A549 (cell line): ENCODE data around the gene CASK. TPM values are rescaled to one million over a fixed set of nuclear protein-coding genes. Genes with fewer than 3 reads are reported as not detected.

ENCODE experiments used
- ATAC-seq, 2 experiments: fragments of 200-7000 bp in 1 of 2; fragments of >200 bp in 1 of 2; cut with Nextera tagmentation in 1 of 2; cut with Tn5 transposase in 1 of 2; 3 replicates each; pipeline versions ENCODE4 v1.8.0 to v1.9.1; 2018 to 2020; ENCODE audit warnings: mild to moderate bottlenecking in 1 of 2, moderate library complexity in 1 of 2
- CTCF ChIA-PET: fragments of 300-600 bp; sonication (Branson Sonifier 250); formaldehyde crosslinking; extraction: SDS; loops from one replicate; lab custom pipeline; 2021; ENCODE audit warnings: antibody characterized with exemption, inconsistent platforms; lab: Yijun Ruan, JAX
- POLR2A ChIA-PET: fragments of 350-600 bp; formaldehyde crosslinking; extraction: SDS; loops from one replicate; lab custom pipeline; 2021; ENCODE audit warnings: antibody characterized with exemption, inconsistent platforms; lab: Yijun Ruan, JAX
- DNase-seq, 2 experiments: peaks; one replicate each; pipeline versions ENCODE4 v3.0.0 to v3.0.0-alpha.2; 2011 to 2016; ENCODE audit warnings: low read depth in 1 of 2, low spot score in 1 of 2
- FAIRE-seq: peaks from 2 replicates; lab custom pipeline; 2011; peaks lifted over from hg19 to GRCh38; lab: Jason Lieb, UNC
- H3K27ac ChIP-seq, 2 experiments: fragments of >200 bp; sonication (Bioruptor Twin); formaldehyde crosslinking; 3 replicates each; pipeline ENCODE4 v1.5.1; 2016 to 2017
- H3K4me1 ChIP-seq: fragments of >200 bp; sonication (Bioruptor Twin); formaldehyde crosslinking; 3 replicates; pipeline ENCODE4 v1.6.1; 2016
- H3K4me2 ChIP-seq: fragments of >200 bp; sonication (Bioruptor Twin); formaldehyde crosslinking; 3 replicates; pipeline ENCODE4 v1.6.1; 2016
- H3K4me3 ChIP-seq: fragments of >200 bp; sonication (Bioruptor Twin); formaldehyde crosslinking; 3 replicates; pipeline ENCODE4 v1.5.1; 2016
- H3K9me3 ChIP-seq: fragments of >200 bp; sonication (Bioruptor Twin); formaldehyde crosslinking; 3 replicates; pipeline ENCODE4 v1.6.1; 2016
- BCL3 ChIP-seq: fragments of >200 bp; sonication (Bioruptor Twin); formaldehyde crosslinking; IDR thresholded peaks from 3 replicates; pipeline ENCODE4 v1.6.1; 2016
- BHLHE40 ChIP-seq: IDR thresholded peaks from 2 replicates; pipeline ENCODE4 v1.6.1; 2012; ENCODE audit warnings: low read depth, low read length, inconsistent platforms
- CBX8 ChIP-seq: fragments of 200-600 bp; sonication (generic); IDR thresholded peaks from 2 replicates; pipeline ENCODE4 v1.6.1; 2016
- CEBPB ChIP-seq, 2 experiments: fragments of >200 bp in 1 of 2; sonication (Bioruptor Twin) in 1 of 2; formaldehyde crosslinking in 1 of 2; IDR thresholded peaks; 2 replicates each; pipeline ENCODE4 v1.6.1; 2012 to 2016
- E2F6 ChIP-seq: IDR thresholded peaks from 2 replicates; pipeline ENCODE4 v1.6.1; 2012; ENCODE audit warnings: low read depth, borderline replicate concordance
- EHF ChIP-seq: fragments of 250-450 bp; sonication (Bioruptor Pico); IDR thresholded peaks from 2 replicates; pipeline ENCODE4 v1.5.0; 2020; ENCODE audit warnings: mild to moderate bottlenecking
- FOSB ChIP-seq: fragments of 250-450 bp; sonication (Bioruptor Pico); IDR thresholded peaks from 2 replicates; pipeline ENCODE4 v1.5.0; 2020; ENCODE audit warnings: mild to moderate bottlenecking, moderate library complexity
- GATA3 ChIP-seq: IDR thresholded peaks from 2 replicates; pipeline ENCODE4 v1.6.1; 2012; ENCODE audit warnings: borderline replicate concordance
- HDAC2 ChIP-seq: fragments of 200-600 bp; sonication (generic); IDR thresholded peaks from 2 replicates; pipeline ENCODE4 v1.6.1; 2016
- HEYL ChIP-seq: fragments of 250-450 bp; sonication (Bioruptor Pico); IDR thresholded peaks from 2 replicates; pipeline ENCODE4 v1.8.0; 2021; ENCODE audit warnings: mild to moderate bottlenecking, moderate library complexity
- HMGXB4 ChIP-seq: fragments of 250-450 bp; sonication (Bioruptor Pico); IDR thresholded peaks from 2 replicates; pipeline ENCODE4 v1.5.0; 2021; ENCODE audit warnings: mild to moderate bottlenecking, moderate library complexity, borderline replicate concordance
- HOXA7 ChIP-seq: fragments of 250-450 bp; sonication (Bioruptor Pico); IDR thresholded peaks from 2 replicates; pipeline ENCODE4 v1.5.0; 2020; ENCODE audit warnings: mild to moderate bottlenecking, moderate library complexity
- HOXB13 ChIP-seq: fragments of 250-450 bp; sonication (Bioruptor Pico); IDR thresholded peaks from 2 replicates; pipeline ENCODE4 v1.5.0; 2020; ENCODE audit warnings: low read depth, mild to moderate bottlenecking, moderate library complexity
- JUNB ChIP-seq: fragments of >200 bp; sonication (Bioruptor Twin); formaldehyde crosslinking; IDR thresholded peaks from 2 replicates; pipeline ENCODE4 v1.6.1; 2016
- MAFK ChIP-seq: fragments of 450-650 bp; IDR thresholded peaks from 2 replicates; pipeline ENCODE4 v1.6.1; 2014; ENCODE audit not compliant: partially characterized antibody
- NFE2L2 ChIP-seq: fragments of 150-350 bp; conservative IDR thresholded peaks from 2 replicates; pipeline ENCODE4 v1.6.1; 2014; ENCODE audit warnings: low read length
- NPAS2 ChIP-seq: fragments of 250-450 bp; sonication (Bioruptor Pico); IDR thresholded peaks from 2 replicates; pipeline ENCODE4 v1.8.0; 2022; ENCODE audit warnings: mild to moderate bottlenecking, moderate library complexity, borderline replicate concordance
- POLR2AphosphoS2 ChIP-seq: conservative IDR thresholded peaks from 2 replicates; pipeline ENCODE4 v1.6.1; 2012; ENCODE audit warnings: low read length, improper control_type of control experiment, inconsistent platforms
- RAD21 ChIP-seq, 2 experiments: fragments of >200 bp in 1 of 2; sonication (Bioruptor Twin) in 1 of 2; formaldehyde crosslinking in 1 of 2; IDR thresholded peaks in 1 of 2; conservative IDR thresholded peaks in 1 of 2; 2 replicates in 1 of 2; 3 replicates in 1 of 2; pipeline ENCODE4 v1.6.1; 2012 to 2018; ENCODE audit warnings: inconsistent platforms in 1 of 2
- RCOR1 ChIP-seq: fragments of 150-350 bp; IDR thresholded peaks from 2 replicates; pipeline ENCODE4 v1.6.1; 2014; ENCODE audit warnings: antibody characterized with exemption, low read length, low read depth
- RNF2 ChIP-seq: fragments of 200-600 bp; sonication (generic); IDR thresholded peaks from 2 replicates; pipeline ENCODE4 v1.6.1; 2016; ENCODE audit warnings: low read depth, mild to moderate bottlenecking, antibody characterized with exemption, moderate library complexity, borderline replicate concordance
- SREBF2 ChIP-seq: fragments of 450-650 bp; IDR thresholded peaks from 2 replicates; pipeline ENCODE4 v1.6.1; 2014; ENCODE audit warnings: mild to moderate bottlenecking, moderate library complexity
- TFCP2L1 ChIP-seq: fragments of 250-450 bp; sonication (Bioruptor Pico); IDR thresholded peaks from 2 replicates; pipeline ENCODE4 v1.5.0; 2021; ENCODE audit warnings: mild to moderate bottlenecking
- ZFP36 ChIP-seq: fragments of 450-650 bp; IDR thresholded peaks from 2 replicates; pipeline ENCODE4 v1.6.1; 2014; ENCODE audit warnings: borderline replicate concordance; ENCODE audit not compliant: partially characterized antibody
- WGBS: methylation state at CpG from one replicate; pipeline ENCODE4 v1.1.6; 2017; ENCODE audit errors: missing lambda C conversion rate; 5-methylcytosine and 5-hydroxymethylcytosine counted together
- polyA plus RNA-seq, 4 experiments: library from polyadenylated mRNA; depleted of rRNA in 3 of 4; stranded (reverse); fragments of >200 nt; fragmentation: RNase III in 1 of 4; extraction: RNeasy Plus Mini Kit Qiagen cat#74134 plus additional on column Dnase treatment in 1 of 4; gene quantifications; 2 replicates in 3 of 4; 3 replicates in 1 of 4; pipeline ENCODE4 v1.2.3, GENCODE V29; 2011 to 2017
- TF ChIP-seq, protein P1 (sequence below): fragments of >200 bp; sonication (Bioruptor Twin); formaldehyde crosslinking; IDR thresholded peaks from 3 replicates; pipeline ENCODE4 v1.5.1; 2016
- TF ChIP-seq, protein P2 (sequence below): IDR thresholded peaks from 2 replicates; pipeline ENCODE4 v1.6.1; 2012
- TF ChIP-seq, protein P3 (sequence below): IDR thresholded peaks from 2 replicates; pipeline ENCODE4 v1.6.1; 2012
- TF ChIP-seq, protein P4 (sequence below): fragments of 250-450 bp; sonication (Bioruptor Pico); IDR thresholded peaks from 2 replicates; pipeline ENCODE4 v1.5.0; 2020; ENCODE audit warnings: low read depth, mild to moderate bottlenecking, moderate library complexity

CASK gene
- polyA plus RNA-seq, 2 of the 4 experiments (the other 2 are of a cell fraction), result 23.3 to 57.6 TPM

DNA sequence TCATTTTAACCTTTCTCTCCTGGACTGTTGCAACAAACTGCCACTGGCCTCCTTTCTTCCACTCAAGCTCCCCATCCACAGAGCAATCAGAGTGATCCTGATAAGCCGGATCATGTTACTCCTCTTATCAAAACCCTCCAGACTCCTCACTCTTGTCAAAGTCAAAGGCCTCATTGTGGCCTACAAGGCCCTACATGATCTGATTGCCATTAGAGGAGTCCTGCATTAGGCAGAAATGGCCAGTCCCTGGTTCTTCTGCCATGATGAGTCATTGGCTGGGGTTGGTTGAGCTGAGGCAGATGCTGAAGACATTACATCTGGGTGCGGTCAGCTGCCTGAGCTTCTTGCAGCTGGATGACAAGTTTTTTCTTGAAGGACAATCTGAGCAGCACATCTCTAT lies 32.7 kb upstream of the CASK start:
- no peak overlapping the region for H3K27ac ChIP-seq
- CTCF ChIA-PET, result no interaction called here

DNA sequence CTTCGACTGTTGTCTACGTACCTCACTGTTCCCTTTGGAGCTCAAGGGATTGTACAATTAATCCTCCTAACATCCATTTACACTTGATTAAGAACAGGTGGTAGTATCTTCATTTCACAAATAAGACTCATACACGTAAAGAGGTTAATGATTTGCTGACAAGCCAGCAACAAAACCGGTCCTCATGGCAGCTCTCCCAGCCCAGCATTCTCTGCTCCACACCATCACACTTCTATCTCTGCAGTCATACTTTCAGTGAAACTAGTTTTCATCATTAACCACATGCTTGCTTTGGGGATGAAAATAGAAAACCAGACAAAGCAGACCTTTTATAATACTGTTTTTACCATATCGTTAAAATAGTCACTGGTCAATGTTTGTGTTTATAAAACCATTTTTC lies 28.7 kb upstream of the CASK start:
- ATAC-seq (no peak), FAIRE-seq (peak; percentile 36), DNase-seq (no peak)
- Histone ChIP-seq H3K4me3 (no peak overlapping the region), H3K9me3 (no peaks in the 10 kb centered on the region), H3K27ac (no peak overlapping the region), H3K4me1 (no peaks in the 10 kb centered on the region), H3K4me2 (no peak overlapping the region)
- CTCF ChIA-PET, result interaction anchor here (0.6 kb wide), 1 partner anchor 244 kb away, joined by 3 read pairs; no protein-coding TSS in a partner anchor
- WGBS, result 49% methylated on average over 5 of the region's 5 CpGs
- POLR2A ChIA-PET, result no interaction called here
- TF ChIP-seq SREBF2, result no peak
- no peak for TF ChIP-seq CEBPB (IDR thresholded peaks at IDR 0.05)
- no peak for TF ChIP-seq FOSB (CRISPR knock-in tag)
- no peak for TF ChIP-seq E2F6
- no peak for TF ChIP-seq ZFP36
- no peak for TF ChIP-seq HOXA7 (CRISPR knock-in tag)
- no peak for TF ChIP-seq POLR2AphosphoS2
- TF ChIP-seq RAD21 (conservative IDR thresholded peaks at IDR 0.05 in 1 of 2, IDR thresholded peaks at IDR 0.05 in 1 of 2), result no peak
- no peak for TF ChIP-seq NPAS2 (CRISPR knock-in tag)
- no peak for TF ChIP-seq BHLHE40
- TF ChIP-seq, protein P1, sequence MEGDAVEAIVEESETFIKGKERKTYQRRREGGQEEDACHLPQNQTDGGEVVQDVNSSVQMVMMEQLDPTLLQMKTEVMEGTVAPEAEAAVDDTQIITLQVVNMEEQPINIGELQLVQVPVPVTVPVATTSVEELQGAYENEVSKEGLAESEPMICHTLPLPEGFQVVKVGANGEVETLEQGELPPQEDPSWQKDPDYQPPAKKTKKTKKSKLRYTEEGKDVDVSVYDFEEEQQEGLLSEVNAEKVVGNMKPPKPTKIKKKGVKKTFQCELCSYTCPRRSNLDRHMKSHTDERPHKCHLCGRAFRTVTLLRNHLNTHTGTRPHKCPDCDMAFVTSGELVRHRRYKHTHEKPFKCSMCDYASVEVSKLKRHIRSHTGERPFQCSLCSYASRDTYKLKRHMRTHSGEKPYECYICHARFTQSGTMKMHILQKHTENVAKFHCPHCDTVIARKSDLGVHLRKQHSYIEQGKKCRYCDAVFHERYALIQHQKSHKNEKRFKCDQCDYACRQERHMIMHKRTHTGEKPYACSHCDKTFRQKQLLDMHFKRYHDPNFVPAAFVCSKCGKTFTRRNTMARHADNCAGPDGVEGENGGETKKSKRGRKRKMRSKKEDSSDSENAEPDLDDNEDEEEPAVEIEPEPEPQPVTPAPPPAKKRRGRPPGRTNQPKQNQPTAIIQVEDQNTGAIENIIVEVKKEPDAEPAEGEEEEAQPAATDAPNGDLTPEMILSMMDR, result no peak
- no peak for TF ChIP-seq EHF (CRISPR knock-in tag)

More for the DNA sequence above, 32.7 kb upstream of the CASK start:
- POLR2A ChIA-PET, result no interaction called here
- no peaks in the 10 kb centered on the region for H3K4me1 ChIP-seq
- TF ChIP-seq, protein P2, sequence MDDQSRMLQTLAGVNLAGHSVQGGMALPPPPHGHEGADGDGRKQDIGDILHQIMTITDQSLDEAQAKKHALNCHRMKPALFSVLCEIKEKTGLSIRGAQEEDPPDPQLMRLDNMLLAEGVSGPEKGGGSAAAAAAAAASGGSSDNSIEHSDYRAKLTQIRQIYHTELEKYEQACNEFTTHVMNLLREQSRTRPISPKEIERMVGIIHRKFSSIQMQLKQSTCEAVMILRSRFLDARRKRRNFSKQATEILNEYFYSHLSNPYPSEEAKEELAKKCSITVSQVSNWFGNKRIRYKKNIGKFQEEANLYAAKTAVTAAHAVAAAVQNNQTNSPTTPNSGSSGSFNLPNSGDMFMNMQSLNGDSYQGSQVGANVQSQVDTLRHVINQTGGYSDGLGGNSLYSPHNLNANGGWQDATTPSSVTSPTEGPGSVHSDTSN, result no peak
- TF ChIP-seq CBX8, result no peak
- TF ChIP-seq, protein P3, sequence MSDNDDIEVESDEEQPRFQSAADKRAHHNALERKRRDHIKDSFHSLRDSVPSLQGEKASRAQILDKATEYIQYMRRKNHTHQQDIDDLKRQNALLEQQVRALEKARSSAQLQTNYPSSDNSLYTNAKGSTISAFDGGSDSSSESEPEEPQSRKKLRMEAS, result no peak
- TF ChIP-seq RAD21 (conservative IDR thresholded peaks at IDR 0.05 in 1 of 2, IDR thresholded peaks at IDR 0.05 in 1 of 2), result no peak
- no peak for TF ChIP-seq MAFK
- TF ChIP-seq, protein P4, sequence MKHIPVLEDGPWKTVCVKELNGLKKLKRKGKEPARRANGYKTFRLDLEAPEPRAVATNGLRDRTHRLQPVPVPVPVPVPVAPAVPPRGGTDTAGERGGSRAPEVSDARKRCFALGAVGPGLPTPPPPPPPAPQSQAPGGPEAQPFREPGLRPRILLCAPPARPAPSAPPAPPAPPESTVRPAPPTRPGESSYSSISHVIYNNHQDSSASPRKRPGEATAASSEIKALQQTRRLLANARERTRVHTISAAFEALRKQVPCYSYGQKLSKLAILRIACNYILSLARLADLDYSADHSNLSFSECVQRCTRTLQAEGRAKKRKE (CRISPR knock-in tag), result no peak
- TF ChIP-seq HEYL (CRISPR knock-in tag), result no peak
- TF ChIP-seq GATA3, result no peak
- no peak for TF ChIP-seq HOXB13
- no peak for TF ChIP-seq HDAC2
- TF ChIP-seq RNF2, result no peak
- no peak for TF ChIP-seq JUNB
- no peak for TF ChIP-seq POLR2AphosphoS2
- TF ChIP-seq BCL3, result no peak
- TF ChIP-seq NPAS2 (CRISPR knock-in tag), result no peak
- no peak for TF ChIP-seq RCOR1
- TF ChIP-seq TFCP2L1 (CRISPR knock-in tag), result no peak
- TF ChIP-seq HMGXB4 (CRISPR knock-in tag), result no peak
- TF ChIP-seq NFE2L2, result no peak
- WGBS, result 75% methylated on average over 2 of the region's 2 CpGs
- H3K4me3 ChIP-seq, result no peak overlapping the region
- H3K4me2 ChIP-seq, result no peak overlapping the region
- no peaks in the 10 kb centered on the region for H3K9me3 ChIP-seq
- DNase-seq (no peak), FAIRE-seq (no peak), ATAC-seq (no peak)
